ENCODE results near the gene VEGFB.

DNA sequence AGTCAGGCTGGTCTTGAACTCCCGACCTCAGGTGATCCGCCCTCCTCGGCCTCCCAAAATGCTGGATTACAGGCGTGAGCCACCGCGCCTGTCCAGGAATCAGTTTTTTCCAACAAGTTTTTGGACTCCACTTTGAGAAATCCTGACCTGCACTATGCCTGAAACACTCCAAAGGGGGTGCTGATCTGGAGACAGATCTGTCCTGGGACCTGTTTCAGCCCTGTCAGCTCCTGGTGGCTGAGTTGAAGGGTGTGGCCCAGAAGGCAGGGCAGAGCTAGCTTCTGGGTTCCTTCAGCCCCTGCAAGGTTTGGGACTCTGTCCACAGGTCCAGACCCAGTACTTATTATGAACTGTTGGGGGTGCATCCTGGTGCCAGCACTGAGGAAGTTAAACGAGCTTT is 2.8 kb upstream of the VEGFB start:
- TF ChIP-seq, protein P1, sequence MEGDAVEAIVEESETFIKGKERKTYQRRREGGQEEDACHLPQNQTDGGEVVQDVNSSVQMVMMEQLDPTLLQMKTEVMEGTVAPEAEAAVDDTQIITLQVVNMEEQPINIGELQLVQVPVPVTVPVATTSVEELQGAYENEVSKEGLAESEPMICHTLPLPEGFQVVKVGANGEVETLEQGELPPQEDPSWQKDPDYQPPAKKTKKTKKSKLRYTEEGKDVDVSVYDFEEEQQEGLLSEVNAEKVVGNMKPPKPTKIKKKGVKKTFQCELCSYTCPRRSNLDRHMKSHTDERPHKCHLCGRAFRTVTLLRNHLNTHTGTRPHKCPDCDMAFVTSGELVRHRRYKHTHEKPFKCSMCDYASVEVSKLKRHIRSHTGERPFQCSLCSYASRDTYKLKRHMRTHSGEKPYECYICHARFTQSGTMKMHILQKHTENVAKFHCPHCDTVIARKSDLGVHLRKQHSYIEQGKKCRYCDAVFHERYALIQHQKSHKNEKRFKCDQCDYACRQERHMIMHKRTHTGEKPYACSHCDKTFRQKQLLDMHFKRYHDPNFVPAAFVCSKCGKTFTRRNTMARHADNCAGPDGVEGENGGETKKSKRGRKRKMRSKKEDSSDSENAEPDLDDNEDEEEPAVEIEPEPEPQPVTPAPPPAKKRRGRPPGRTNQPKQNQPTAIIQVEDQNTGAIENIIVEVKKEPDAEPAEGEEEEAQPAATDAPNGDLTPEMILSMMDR (IDR thresholded peaks at IDR 0.05), result no peak
- no peak for TF ChIP-seq POLR2A (IDR thresholded peaks at IDR 0.05)

Measured in uterus (tissue), 2 donors.